K562 (cell line): ENCODE measurements around the gene SLC35D2. TPM values are rescaled to one million over a fixed set of nuclear protein-coding genes. Genes with fewer than 3 reads are reported as not detected.

ENCODE experiments used
- ARID1B ChIP-seq: fragments of 450-650 bp; IDR thresholded peaks from 2 replicates; pipeline ENCODE4 v1.6.1; 2016; ENCODE audit warnings: antibody characterized with exemption, mild to moderate bottlenecking, inconsistent platforms
- CHD1 ChIP-seq: fragments of 200-600 bp; sonication (generic); IDR thresholded peaks from one replicate; pipeline ENCODE4 v1.6.1; 2012; ENCODE audit warnings: mild to moderate bottlenecking, moderate library complexity, low read length, inconsistent platforms
- HNRNPK ChIP-seq: fragments of 200-400 bp; formaldehyde crosslinking; IDR thresholded peaks from one replicate; pipeline ENCODE4 v1.6.1; 2018; ENCODE audit warnings: mild to moderate bottlenecking, low read depth, low read length; ENCODE audit not compliant: poor library complexity, severe bottlenecking
- HOXB6 ChIP-seq: fragments of 250-450 bp; sonication (Bioruptor Pico); IDR thresholded peaks from 2 replicates; pipeline ENCODE4 v1.5.1; 2022; ENCODE audit warnings: mild to moderate bottlenecking, borderline replicate concordance
- L3MBTL2 ChIP-seq: fragments of 450-650 bp; IDR thresholded peaks from 2 replicates; pipeline ENCODE4 v1.6.1; 2016; ENCODE audit warnings: mild to moderate bottlenecking, moderate library complexity
- NFRKB ChIP-seq: fragments of 450-650 bp; IDR thresholded peaks from 2 replicates; pipeline ENCODE4 v1.6.1; 2016; ENCODE audit warnings: low read depth
- PCBP1 ChIP-seq: fragments of 200-400 bp; formaldehyde crosslinking; IDR thresholded peaks from 2 replicates; pipeline ENCODE4 v1.6.1; 2018; ENCODE audit warnings: mild to moderate bottlenecking, low read depth, low read length; ENCODE audit not compliant: poor library complexity, severe bottlenecking
- PCBP2 ChIP-seq: fragments of 200-400 bp; formaldehyde crosslinking; IDR thresholded peaks from 2 replicates; pipeline ENCODE4 v1.6.1; 2018; ENCODE audit warnings: low read length, low read depth, mild to moderate bottlenecking, moderate library complexity; ENCODE audit not compliant: poor library complexity, severe bottlenecking
- RBM22 ChIP-seq: fragments of 200-400 bp; formaldehyde crosslinking; IDR thresholded peaks from 2 replicates; pipeline ENCODE4 v1.6.1; 2018; ENCODE audit warnings: low read length, low read depth; ENCODE audit not compliant: poor library complexity, severe bottlenecking
- SMAD4 ChIP-seq: fragments of 250-450 bp; sonication (Bioruptor Pico); conservative IDR thresholded peaks from 2 replicates; pipeline ENCODE4 v1.8.0; 2021; ENCODE audit warnings: inconsistent platforms, mild to moderate bottlenecking, moderate library complexity
- SUPT5H ChIP-seq: fragments of 450-650 bp; IDR thresholded peaks from 2 replicates; pipeline ENCODE4 v1.6.1; 2016
- TGIF2 ChIP-seq: sonication (generic); formaldehyde crosslinking; IDR thresholded peaks from 2 replicates; pipeline ENCODE4 v1.8.1; 2022; ENCODE audit warnings: mild to moderate bottlenecking, missing genetic modification reagents, moderate library complexity
- ZNF165 ChIP-seq: fragments of 250-450 bp; sonication (Bioruptor Pico); IDR thresholded peaks from 2 replicates; pipeline ENCODE4 v1.4.0; 2020; ENCODE audit warnings: borderline replicate concordance
- ZNF174 ChIP-seq: fragments of 250-450 bp; sonication (Bioruptor Pico); IDR thresholded peaks from 2 replicates; pipeline ENCODE4 v1.4.0; 2020; ENCODE audit warnings: mild to moderate bottlenecking
- ZNF217 ChIP-seq: sonication (generic); formaldehyde crosslinking; IDR thresholded peaks from 2 replicates; pipeline ENCODE4 v1.8.0; 2022; ENCODE audit warnings: mild to moderate bottlenecking, missing genetic modification reagents
- ZNF224 ChIP-seq: sonication (generic); formaldehyde crosslinking; IDR thresholded peaks from 2 replicates; pipeline ENCODE4 v1.8.0; 2022; ENCODE audit warnings: mild to moderate bottlenecking, missing genetic modification reagents
- ZNF239 ChIP-seq: fragments of 250-450 bp; sonication (Bioruptor Pico); IDR thresholded peaks from 2 replicates; pipeline ENCODE4 v1.4.0; 2020; ENCODE audit warnings: mild to moderate bottlenecking
- ZNF444 ChIP-seq: fragments of 250-450 bp; sonication (Bioruptor Pico); IDR thresholded peaks from 2 replicates; pipeline ENCODE4 v1.4.0; 2020; ENCODE audit warnings: mild to moderate bottlenecking, moderate library complexity
- ZNF695 ChIP-seq: fragments of 450-650 bp; formaldehyde crosslinking; IDR thresholded peaks from 2 replicates; pipeline ENCODE4 v1.4.0; 2020; ENCODE audit warnings: mild to moderate bottlenecking, moderate library complexity
- ZNF76 ChIP-seq: fragments of 250-450 bp; sonication (Bioruptor Pico); IDR thresholded peaks from 2 replicates; pipeline ENCODE4 v1.4.0; 2020; ENCODE audit warnings: mild to moderate bottlenecking, moderate library complexity, borderline replicate concordance
- polyA plus RNA-seq, 8 experiments: library from polyadenylated mRNA; depleted of rRNA in 4 of 8; stranded (reverse) in 5 of 8; unstranded in 3 of 8; fragments of >200 nt; fragmentation: Nextera tagmentation in 2 of 8; fragmentation: Illumina TruSeq in 1 of 8; extraction: Ambion mirVana in 2 of 8; extraction: Trizol in 1 of 8; gene quantifications; 2 replicates each; pipeline versions ENCODE4 v1.2.1 to v1.2.3, GENCODE V29; 2011 to 2014; ENCODE audit warnings: inconsistent platforms in 1 of 8, missing spikeins in 1 of 8
- total RNA-seq, 7 experiments: library from RNA; depleted of rRNA in 6 of 7; stranded (reverse); fragments of >200 nt in 6 of 7; fragmentation: Illumina TruSeq in 2 of 7; extraction: Trizol in 2 of 7; gene quantifications; 2 replicates each; pipeline versions ENCODE4 v1.2.1 to v1.2.3, GENCODE V29; 2011 to 2021; ENCODE audit warnings: low replicate concordance in 1 of 7
- TF ChIP-seq, protein P1 (sequence below): fragments of 450-650 bp; formaldehyde crosslinking; IDR thresholded peaks from 2 replicates; pipeline ENCODE4 v1.4.0; 2020; ENCODE audit warnings: mild to moderate bottlenecking, moderate library complexity
- TF ChIP-seq, protein P2 (sequence below): fragments of 250-450 bp; sonication (Bioruptor Pico); IDR thresholded peaks from 2 replicates; pipeline ENCODE4 v1.4.0; 2020

Gene SLC35D2
- total and polyA plus RNA-seq, 9 of the 15 experiments (the other 6 are each of a cell fraction or from before 2014, with no cell fraction given) = 2.9 to 14.9 (median 11.7) TPM

DNA sequence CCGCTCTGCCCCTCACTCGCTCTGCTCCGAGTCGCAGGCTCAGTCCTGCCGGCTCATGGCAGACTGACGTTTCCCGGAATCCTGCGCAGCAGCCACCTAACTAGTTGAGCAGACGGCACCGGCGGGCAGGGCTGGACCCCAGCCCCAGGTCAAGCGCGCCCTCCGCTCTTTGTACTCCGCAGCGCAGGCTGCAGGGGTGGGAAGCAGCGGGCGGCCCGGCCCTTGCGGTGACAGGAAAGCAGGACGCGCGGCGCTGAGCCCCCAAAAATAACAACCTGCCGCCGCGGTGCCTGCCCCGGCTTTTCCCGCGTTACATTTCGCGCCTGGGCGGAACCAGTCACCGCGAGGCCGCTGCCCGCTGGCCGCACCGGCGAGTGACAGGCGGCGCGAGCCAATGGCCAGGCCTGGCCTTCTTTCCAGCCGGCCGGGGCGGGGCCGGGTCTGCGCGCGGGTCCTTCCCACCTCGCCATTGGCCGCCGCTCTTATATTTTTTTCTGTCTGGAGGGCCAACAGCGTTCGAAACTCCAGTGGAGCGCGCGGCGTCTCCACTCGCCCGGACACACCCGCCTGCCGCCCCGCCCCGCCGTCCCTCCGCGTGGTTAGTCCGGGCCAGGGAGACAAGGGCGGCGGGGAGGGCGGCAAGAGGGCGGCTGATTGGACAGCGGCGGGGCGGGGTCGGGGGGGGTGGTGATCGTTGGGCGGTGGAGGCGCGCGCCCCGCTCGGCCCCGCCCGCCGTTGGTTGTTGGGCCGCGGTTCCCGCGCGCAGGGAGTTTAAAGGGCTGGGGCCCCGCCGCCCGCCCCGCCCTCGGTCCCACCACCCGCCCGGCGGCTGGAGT, 34.8 kb upstream of the SLC35D2 start, which contains the start of gene ZNF367 (continued):
- TF ChIP-seq ZNF165 (CRISPR knock-in tag) (no peak), RBM22 (peak; percentile 90), CHD1 (peak; percentile 77), SUPT5H (peak; percentile 91), NFRKB (peak; percentile 76; the same call in 1 of the 2 replicates), ZNF174 (CRISPR knock-in tag) (no peak), ARID1B (no peak), ZNF239 (CRISPR knock-in tag) (no peak), HOXB6 (CRISPR knock-in tag) (no peak), L3MBTL2 (peak; percentile 86), PCBP2 (no peak), ZNF444 (CRISPR knock-in tag) (no peak), TGIF2 (CRISPR knock-in tag) (no peak; the same call in 1 of the 2 replicates), HNRNPK (no peak), ZNF695 (no peak), ZNF224 (CRISPR knock-in tag) (0 out of 2 replicates have a peak, but pooled peaks have one; percentile 43), PCBP1 (peak; percentile 54), SMAD4 (CRISPR knock-in tag) (peak; percentile 19; the same call in 1 of the 2 replicates), ZNF76 (CRISPR knock-in tag) (no peak), ZNF217 (CRISPR knock-in tag) (no peak)
- TF ChIP-seq, protein P1, sequence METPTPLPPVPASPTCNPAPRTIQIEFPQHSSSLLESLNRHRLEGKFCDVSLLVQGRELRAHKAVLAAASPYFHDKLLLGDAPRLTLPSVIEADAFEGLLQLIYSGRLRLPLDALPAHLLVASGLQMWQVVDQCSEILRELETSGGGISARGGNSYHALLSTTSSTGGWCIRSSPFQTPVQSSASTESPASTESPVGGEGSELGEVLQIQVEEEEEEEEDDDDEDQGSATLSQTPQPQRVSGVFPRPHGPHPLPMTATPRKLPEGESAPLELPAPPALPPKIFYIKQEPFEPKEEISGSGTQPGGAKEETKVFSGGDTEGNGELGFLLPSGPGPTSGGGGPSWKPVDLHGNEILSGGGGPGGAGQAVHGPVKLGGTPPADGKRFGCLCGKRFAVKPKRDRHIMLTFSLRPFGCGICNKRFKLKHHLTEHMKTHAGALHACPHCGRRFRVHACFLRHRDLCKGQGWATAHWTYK (CRISPR knock-in tag) = no peak
- TF ChIP-seq, protein P2, sequence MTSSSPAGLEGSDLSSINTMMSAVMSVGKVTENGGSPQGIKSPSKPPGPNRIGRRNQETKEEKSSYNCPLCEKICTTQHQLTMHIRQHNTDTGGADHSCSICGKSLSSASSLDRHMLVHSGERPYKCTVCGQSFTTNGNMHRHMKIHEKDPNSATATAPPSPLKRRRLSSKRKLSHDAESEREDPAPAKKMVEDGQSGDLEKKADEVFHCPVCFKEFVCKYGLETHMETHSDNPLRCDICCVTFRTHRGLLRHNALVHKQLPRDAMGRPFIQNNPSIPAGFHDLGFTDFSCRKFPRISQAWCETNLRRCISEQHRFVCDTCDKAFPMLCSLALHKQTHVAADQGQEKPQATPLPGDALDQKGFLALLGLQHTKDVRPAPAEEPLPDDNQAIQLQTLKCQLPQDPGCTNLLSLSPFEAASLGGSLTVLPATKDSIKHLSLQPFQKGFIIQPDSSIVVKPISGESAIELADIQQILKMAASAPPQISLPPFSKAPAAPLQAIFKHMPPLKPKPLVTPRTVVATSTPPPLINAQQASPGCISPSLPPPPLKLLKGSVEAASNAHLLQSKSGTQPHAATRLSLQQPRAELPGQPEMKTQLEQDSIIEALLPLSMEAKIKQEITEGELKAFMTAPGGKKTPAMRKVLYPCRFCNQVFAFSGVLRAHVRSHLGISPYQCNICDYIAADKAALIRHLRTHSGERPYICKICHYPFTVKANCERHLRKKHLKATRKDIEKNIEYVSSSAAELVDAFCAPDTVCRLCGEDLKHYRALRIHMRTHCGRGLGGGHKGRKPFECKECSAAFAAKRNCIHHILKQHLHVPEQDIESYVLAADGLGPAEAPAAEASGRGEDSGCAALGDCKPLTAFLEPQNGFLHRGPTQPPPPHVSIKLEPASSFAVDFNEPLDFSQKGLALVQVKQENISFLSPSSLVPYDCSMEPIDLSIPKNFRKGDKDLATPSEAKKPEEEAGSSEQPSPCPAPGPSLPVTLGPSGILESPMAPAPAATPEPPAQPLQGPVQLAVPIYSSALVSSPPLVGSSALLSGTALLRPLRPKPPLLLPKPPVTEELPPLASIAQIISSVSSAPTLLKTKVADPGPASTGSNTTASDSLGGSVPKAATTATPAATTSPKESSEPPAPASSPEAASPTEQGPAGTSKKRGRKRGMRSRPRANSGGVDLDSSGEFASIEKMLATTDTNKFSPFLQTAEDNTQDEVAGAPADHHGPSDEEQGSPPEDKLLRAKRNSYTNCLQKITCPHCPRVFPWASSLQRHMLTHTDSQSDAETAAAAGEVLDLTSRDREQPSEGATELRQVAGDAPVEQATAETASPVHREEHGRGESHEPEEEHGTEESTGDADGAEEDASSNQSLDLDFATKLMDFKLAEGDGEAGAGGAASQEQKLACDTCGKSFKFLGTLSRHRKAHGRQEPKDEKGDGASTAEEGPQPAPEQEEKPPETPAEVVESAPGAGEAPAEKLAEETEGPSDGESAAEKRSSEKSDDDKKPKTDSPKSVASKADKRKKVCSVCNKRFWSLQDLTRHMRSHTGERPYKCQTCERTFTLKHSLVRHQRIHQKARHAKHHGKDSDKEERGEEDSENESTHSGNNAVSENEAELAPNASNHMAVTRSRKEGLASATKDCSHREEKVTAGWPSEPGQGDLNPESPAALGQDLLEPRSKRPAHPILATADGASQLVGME (CRISPR knock-in tag) = no peak
